HG03432 (cell line): ENCODE results near the gene ZCCHC8.
A peak's percentile ranks its signal among the peaks of the same experiment; 100 is the strongest.

Experiments
- ATAC-seq: cut with Tn5 transposase; IDR thresholded peaks from one replicate; pipeline ENCODE4 v1.9.1; 2021; ENCODE audit warnings: mild to moderate bottlenecking, moderate library complexity; ENCODE audit not compliant: unreplicated experiment

ZCCHC8 gene

GRCh38 chr12:122500685-122501488 lies at the start of gene ZCCHC8:
TSS of gene ZCCHC8 (minus strand) at chr12:122500932. CDS start at chr12:122500840, 92 bp downstream.
- peak; percentile 90 for ATAC-seq

DNA sequence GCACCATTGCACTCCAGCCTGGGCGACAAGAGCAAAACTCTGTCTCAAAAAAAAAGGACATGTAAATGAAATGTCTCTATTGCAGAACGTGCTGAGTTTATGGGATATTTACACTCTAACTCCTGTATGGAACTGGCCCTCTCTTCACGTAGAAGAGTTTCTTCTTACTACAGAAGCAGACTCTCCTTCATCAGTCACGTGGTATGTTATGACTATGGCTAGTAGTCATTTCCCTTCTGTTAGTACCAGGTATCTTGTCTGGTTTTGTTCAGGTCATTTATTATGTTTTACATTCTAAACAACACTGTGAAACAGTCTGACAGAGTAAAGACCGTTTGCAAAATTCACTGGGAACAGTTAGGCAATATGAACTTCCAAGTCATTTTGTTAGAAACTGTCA lies 46.6 kb upstream of the ZCCHC8 start:
- ATAC-seq, result no peak

- ATAC-seq, result peak; percentile 78
Measured at GRCh38 chr12:122545855-122546254, 45.1 kb upstream of the ZCCHC8 start.

DNA sequence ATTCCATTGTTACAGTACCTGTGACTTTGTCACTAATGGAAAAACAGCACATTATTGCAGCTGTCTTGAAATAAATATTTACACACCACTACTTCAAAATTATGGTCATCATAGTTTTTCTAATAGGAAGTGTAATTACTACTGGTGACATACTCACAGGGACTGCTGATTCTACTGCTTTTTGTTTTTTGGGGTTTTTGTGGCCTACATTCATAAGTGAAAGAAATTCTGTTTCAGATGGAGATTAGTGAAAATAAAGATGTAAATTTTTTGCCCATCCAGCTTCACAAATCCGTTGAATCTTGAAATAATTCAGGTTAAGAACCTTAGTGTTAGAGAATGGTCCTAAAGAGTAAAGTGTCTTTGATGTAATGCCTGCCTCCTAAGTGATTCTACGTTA lies 43.8 kb upstream of the ZCCHC8 start:
- ATAC-seq, result no peak

- ATAC-seq, result no peak
Measured at GRCh38 chr12:122538496-122538895, 37.8 kb upstream of the ZCCHC8 start.

GRCh38 chr12:122537021-122537420 lies 36.3 kb upstream of the ZCCHC8 start:
- ATAC-seq, result no peak

GRCh38 chr12:122533856-122534255 lies 33.1 kb upstream of the ZCCHC8 start:
- no peak for ATAC-seq

DNA sequence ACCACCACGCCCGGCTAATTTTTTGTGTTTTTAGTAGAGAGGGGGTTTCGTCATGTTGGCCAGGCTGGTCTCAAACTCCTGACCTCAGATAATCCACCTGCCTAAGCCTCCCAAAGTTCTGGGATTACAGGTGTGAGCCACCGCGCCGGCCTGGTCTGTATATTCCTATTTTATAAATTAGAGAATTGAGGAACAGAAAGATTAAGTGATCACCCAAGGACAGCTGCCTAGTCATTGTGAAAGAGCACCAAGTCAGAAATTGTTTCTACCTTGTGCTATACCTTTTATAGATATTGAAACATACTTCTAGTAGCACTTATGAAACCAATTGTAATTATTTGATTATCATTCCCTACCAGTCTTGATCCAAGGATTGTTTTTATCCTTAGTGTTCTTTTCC lies 28.3 kb upstream of the ZCCHC8 start:
- ATAC-seq, result no peak

DNA sequence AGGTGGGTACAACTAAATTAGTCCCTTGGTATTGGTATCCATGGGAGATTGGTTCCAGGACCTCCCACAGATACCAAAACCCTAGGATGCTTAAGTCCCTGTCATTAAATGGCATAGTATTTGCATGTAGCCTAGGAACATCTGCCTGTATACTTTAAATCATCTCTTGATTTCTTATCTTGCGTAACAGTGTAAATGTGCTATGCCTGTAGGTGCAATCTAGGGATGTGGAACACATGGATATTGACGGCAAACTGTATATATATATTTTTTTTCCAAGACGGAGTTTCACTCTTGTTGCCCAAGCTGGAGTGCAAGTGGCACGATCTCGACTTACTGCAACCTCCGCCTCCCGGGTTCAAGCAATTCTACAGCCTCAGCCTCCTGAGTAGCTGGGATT lies 27.9 kb upstream of the ZCCHC8 start:
- no peak for ATAC-seq

GRCh38 chr12:122527478-122527944 lies 26.8 kb upstream of the ZCCHC8 start:
- no peak for ATAC-seq

- peak; percentile 90 for ATAC-seq
Measured at GRCh38 chr12:122526683-122527477, 26.1 kb upstream of the ZCCHC8 start, which contains the start of the genes KNTC1 and RSRC2. TSS of gene KNTC1 (plus strand) at chr12:122527249. CDS start at chr12:122530064, 2,815 bp downstream. TSS of gene RSRC2 (minus strand) at chr12:122526936. CDS start at chr12:122526853, 83 bp downstream.

DNA sequence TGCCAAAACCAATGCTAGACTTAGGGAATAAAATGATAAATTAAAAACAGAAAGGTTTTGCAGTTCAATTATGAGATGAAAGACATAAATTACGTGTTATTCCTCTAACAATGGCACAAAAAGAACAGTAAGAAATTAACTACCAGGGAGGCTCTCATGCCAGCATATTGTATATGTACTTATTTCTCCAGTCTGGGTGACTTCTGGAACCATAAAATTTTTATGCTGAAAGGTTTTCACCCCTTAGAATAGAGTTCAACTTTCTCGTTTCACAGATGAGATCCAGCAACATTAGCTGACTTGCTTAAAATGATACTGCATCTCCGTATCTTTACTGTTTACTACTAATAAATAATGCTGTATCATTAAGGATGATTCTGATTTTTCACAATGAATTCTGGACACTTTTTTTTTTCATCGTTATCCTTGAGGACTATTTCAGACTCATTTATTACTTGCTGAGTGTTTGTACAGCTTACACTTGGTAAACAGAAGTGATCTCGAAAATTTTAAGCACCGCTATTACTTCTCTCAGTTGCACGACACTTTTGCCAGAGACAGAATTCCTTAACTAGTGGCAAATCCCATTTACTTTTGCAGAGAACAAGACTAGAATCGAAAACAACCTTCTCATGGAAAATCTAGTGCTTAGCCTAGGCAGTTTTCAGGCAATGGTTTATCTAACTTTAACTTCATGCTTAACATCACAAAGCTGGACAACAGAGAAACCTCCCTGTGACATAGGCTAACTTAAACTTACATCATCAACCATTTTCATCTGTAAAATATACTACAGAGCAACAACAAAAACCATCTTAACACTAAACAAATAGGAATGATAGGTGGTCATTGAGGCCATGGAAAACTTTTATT lies 23.4 kb upstream of the ZCCHC8 start:
- no peak for ATAC-seq

DNA sequence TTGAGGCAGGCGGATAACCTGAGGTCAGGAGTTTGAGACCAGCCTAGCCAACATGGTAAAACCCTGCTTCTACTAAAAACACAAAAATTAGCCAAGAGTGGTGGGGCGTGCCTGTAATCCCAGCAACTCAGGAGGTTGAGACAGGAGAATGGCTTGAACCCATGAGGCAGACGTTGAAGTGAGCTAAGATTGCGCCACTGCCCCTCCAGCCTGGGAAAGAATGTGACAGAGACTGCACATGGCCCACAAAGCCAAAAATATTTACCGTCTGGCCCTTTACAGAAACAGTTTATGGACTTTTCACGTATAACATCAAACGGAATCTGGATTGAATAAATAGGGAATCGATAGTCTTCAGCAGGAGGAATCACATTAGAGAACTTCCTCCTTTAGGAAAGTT lies 22.5 kb upstream of the ZCCHC8 start:
- ATAC-seq, result no peak

DNA sequence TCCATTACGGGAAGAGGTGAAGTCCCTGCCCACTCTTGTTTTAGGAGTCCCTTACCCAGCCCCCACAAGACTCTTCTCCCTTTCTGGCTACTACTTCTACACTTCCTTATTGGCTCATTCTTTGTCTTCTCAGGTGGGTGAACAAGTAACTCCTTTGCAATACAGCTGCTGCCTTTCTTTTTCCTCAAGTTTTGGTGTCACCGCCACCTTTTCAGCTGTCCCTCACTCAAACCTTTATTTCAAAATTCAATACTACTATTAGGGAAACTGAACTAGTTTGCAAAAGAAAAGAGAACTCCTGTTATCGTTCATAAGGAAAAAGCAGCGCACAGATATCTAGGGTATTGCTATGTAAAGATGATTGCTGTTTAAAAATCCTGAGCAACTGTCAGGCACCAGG lies 19.9 kb upstream of the ZCCHC8 start:
- no peak for ATAC-seq

GRCh38 chr12:122519418-122519817 lies 18.7 kb upstream of the ZCCHC8 start:
- ATAC-seq, result no peak

DNA sequence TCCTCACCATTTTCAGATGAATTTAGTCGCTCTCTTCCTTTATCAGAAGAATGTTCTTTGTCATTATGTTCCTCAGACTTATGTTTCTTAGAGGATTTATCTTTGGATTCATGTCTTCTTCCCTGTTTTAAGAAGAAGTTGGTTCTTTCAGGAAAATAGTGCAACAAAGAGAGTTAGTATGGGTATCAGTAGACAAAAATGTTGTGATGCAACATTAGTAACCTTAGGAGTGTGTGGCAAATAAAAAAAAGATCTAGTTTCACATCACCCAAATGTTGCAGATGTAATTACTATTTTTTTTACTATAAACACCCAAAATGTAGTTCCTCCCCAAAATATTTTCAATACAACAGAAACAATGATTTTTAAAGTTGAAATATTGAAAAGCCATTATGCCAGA lies 18.2 kb upstream of the ZCCHC8 start:
- no peak for ATAC-seq

GRCh38 chr12:122517877-122518276 lies 17.1 kb upstream of the ZCCHC8 start:
- no peak for ATAC-seq

GRCh38 chr12:122516544-122517361 lies 16.0 kb upstream of the ZCCHC8 start:
- ATAC-seq, result no peak

- ATAC-seq, result no peak
Measured at GRCh38 chr12:122515275-122515674, 14.5 kb upstream of the ZCCHC8 start.

DNA sequence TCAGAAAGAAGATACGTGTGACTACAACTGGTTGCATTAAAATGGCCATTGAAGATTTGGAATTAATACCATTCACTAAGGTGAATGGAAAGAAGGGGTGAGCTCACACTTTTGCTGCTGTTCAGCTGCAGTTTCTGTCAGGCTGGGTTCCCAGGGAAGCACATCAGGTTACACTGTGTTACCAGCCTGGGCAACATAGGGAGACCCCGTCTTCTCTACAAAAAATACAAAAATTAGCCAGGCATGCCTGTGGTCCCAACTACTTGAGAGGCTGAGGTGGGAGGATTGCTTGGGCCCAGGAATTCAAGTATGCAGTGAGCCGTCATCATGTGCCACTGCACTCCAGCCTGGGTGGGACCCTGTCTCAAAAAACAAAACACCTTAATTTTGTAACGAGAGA lies 12.9 kb upstream of the ZCCHC8 start:
- no peak for ATAC-seq
